Nephron progenitor cell (in vitro differentiated cells): Measurements from ENCODE around the gene NDUFB2.

Source experiments
- DNase-seq: peaks from one replicate; pipeline ENCODE4 v3.0.0; 2021
- H3K27ac Mint-ChIP-seq: 2 replicates; pipeline ENCODE4 v1.8.0; 2021; ENCODE audit warnings: mild to moderate bottlenecking, moderate library complexity, mixed read lengths
- H3K27me3 Mint-ChIP-seq: 2 replicates; pipeline ENCODE4 v1.8.0; 2021; ENCODE audit warnings: mild to moderate bottlenecking, low read depth, mixed read lengths; ENCODE audit not compliant: poor library complexity
- H3K36me3 Mint-ChIP-seq: 2 replicates; pipeline ENCODE4 v1.8.0; 2021; ENCODE audit warnings: low read depth, mixed read lengths
- H3K4me1 Mint-ChIP-seq: 2 replicates; pipeline ENCODE4 v1.8.0; 2021; ENCODE audit warnings: mixed read lengths
- H3K4me3 Mint-ChIP-seq: 2 replicates; pipeline ENCODE4 v1.8.0; 2021; ENCODE audit warnings: mild to moderate bottlenecking, moderate library complexity, mixed read lengths
- H3K9me3 Mint-ChIP-seq: 2 replicates; pipeline ENCODE4 v1.8.0; 2021; ENCODE audit warnings: mild to moderate bottlenecking, moderate library complexity, mixed read lengths
- TF ChIP-seq, protein P1 (sequence below): fragments of 200-600 bp; sonication (generic); IDR thresholded peaks from 2 replicates; pipeline ENCODE4 v1.5.0; 2021; ENCODE audit warnings: antibody characterized with exemption

Gene NDUFB2

DNA sequence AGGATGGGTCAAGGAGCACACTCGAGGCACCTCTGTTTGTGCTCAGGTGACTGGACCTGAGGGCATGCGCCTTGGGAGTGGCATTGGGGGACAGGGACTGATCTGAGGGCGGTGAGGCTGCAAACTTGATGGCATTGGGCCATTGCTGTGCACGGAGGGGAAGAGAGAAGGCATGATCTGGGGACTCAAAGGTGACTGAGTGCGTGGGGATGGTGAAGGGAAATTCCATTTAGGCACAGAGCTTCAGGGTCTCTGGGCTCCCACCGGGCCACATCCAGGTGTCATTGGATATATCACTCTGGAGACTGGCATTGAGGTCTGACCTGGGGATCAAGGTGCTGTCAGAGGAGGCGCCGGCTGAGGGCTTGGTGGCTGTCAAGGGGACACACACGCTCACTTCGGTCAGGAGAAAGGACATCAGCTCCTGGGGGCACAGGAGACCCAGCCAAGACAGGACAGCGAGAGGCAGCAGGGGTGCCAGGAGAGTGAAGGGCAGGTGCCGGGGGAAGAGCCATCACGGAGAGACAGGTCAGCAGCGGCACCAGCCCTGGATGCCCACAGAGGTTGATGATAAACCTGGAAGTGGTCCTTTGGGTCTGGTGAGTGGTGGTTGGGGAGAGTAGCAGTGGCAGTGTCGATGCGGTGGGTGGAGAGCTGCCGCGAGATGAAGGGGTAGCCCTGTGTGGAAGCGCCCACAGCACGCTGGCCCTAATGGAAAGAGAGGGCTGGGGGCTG is 18.3 kb upstream of the NDUFB2 start:
- no peak overlapping the region for H3K4me3 Mint-ChIP-seq
- no peak overlapping the region for H3K27ac Mint-ChIP-seq

GRCh38 chr7:140678816-140679130 is 17.7 kb upstream of the NDUFB2 start:
- Mint-ChIP-seq H3K4me3 (no peak overlapping the region), H3K36me3 (peaks cover 32% of the 10 kb centered on the region)

More for the DNA sequence above, 18.3 kb upstream of the NDUFB2 start:
- peaks cover 36% of the 10 kb centered on the region for H3K4me1 Mint-ChIP-seq
- TF ChIP-seq, protein P1, sequence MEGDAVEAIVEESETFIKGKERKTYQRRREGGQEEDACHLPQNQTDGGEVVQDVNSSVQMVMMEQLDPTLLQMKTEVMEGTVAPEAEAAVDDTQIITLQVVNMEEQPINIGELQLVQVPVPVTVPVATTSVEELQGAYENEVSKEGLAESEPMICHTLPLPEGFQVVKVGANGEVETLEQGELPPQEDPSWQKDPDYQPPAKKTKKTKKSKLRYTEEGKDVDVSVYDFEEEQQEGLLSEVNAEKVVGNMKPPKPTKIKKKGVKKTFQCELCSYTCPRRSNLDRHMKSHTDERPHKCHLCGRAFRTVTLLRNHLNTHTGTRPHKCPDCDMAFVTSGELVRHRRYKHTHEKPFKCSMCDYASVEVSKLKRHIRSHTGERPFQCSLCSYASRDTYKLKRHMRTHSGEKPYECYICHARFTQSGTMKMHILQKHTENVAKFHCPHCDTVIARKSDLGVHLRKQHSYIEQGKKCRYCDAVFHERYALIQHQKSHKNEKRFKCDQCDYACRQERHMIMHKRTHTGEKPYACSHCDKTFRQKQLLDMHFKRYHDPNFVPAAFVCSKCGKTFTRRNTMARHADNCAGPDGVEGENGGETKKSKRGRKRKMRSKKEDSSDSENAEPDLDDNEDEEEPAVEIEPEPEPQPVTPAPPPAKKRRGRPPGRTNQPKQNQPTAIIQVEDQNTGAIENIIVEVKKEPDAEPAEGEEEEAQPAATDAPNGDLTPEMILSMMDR, result no peak
- H3K27me3 Mint-ChIP-seq, result peaks cover 30% of the 10 kb centered on the region
- H3K9me3 Mint-ChIP-seq, result no peaks in the 10 kb centered on the region
- DNase-seq, result no peak
- peaks cover 30% of the 10 kb centered on the region for H3K36me3 Mint-ChIP-seq

DNA sequence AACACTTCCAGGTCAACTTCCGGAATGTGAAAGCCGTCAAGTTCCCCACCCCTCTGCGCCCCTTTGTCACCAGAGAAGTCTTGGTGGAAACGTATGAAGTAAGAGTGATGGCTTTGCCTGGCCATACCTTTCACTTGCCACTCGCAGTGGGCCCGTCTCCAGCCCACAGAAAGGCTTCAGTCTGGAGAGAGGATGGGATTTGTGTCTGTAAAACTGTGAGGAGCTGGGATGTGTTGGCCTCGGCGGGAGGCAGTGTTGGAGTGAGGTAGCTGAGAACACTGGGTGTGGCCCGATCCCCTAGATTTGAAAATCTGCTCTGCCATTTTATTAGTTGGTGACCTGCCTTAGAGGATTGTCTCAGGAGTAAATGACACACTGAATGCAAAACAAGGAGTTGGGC is 17.3 kb upstream of the NDUFB2 start:
- Mint-ChIP-seq H3K4me3 (no peak overlapping the region), H3K36me3 (peaks cover 36% of the 10 kb centered on the region), H3K27me3 (peaks cover 21% of the 10 kb centered on the region), H3K27ac (no peak overlapping the region), H3K4me1 (peaks cover 37% of the 10 kb centered on the region), H3K9me3 (no peaks in the 10 kb centered on the region)
- TF ChIP-seq, protein P1, result no peak
- no peak for DNase-seq

More at GRCh38 chr7:140678816-140679130, 17.7 kb upstream of the NDUFB2 start:
- peaks cover 25% of the 10 kb centered on the region for H3K27me3 Mint-ChIP-seq
- H3K9me3 Mint-ChIP-seq, result no peaks in the 10 kb centered on the region
- no peak for DNase-seq
- peaks cover 36% of the 10 kb centered on the region for H3K4me1 Mint-ChIP-seq
- H3K27ac Mint-ChIP-seq, result no peak overlapping the region
- TF ChIP-seq, protein P1, result no peak

DNA sequence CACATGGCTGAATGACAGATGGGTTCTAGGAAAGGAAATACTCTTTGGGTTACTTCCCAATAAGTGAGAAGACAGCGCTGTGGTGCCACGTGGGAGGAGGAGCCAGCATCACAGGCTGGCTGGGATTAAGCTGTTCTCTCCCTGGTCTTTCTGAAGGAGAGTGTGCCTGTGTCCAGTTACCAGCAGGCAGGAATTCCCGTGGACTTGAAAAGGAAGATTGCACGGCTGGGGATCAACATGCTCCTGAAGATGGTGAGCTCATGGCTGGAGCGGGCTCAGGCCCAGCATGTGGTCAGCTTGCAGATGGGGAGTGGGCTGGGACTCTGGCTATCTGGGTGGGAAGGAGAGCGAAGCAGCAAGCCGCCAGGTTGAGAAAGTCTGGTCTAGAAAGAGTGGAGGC is 15.6 kb upstream of the NDUFB2 start:
- H3K4me1 Mint-ChIP-seq, result peaks cover 25% of the 10 kb centered on the region
- TF ChIP-seq, protein P1, result no peak
- H3K4me3 Mint-ChIP-seq, result no peak overlapping the region
- H3K27me3 Mint-ChIP-seq, result peaks cover 11% of the 10 kb centered on the region
- peaks cover 44% of the 10 kb centered on the region for H3K36me3 Mint-ChIP-seq
- no peak for DNase-seq
- no peak overlapping the region for H3K27ac Mint-ChIP-seq
- H3K9me3 Mint-ChIP-seq, result no peaks in the 10 kb centered on the region

- Mint-ChIP-seq H3K27ac (no peak overlapping the region), H3K36me3 (peaks cover 45% of the 10 kb centered on the region), H3K4me3 (no peak overlapping the region), H3K4me1 (peaks cover 17% of the 10 kb centered on the region), H3K27me3 (peaks cover 4% of the 10 kb centered on the region), H3K9me3 (no peaks in the 10 kb centered on the region)
- no peak for DNase-seq
- TF ChIP-seq, protein P1, result no peak
Measured at GRCh38 chr7:140681766-140682165, 14.7 kb upstream of the NDUFB2 start.

GRCh38 chr7:140683657-140684056 is 12.9 kb upstream of the NDUFB2 start:
- H3K4me3 Mint-ChIP-seq, result no peak overlapping the region
- peaks cover 17% of the 10 kb centered on the region for H3K4me1 Mint-ChIP-seq
- DNase-seq, result no peak
- TF ChIP-seq, protein P1, result no peak
- no peaks in the 10 kb centered on the region for H3K9me3 Mint-ChIP-seq
- H3K27me3 Mint-ChIP-seq, result peaks cover 6% of the 10 kb centered on the region
- peaks cover 41% of the 10 kb centered on the region for H3K36me3 Mint-ChIP-seq
- H3K27ac Mint-ChIP-seq, result peak overlapping the region; percentile 62
